Ammon's horn (tissue), 1 donor: Measurements from ENCODE around the gene SLC26A11.
"Not testable (repeated sequence)": the region's sequence is repeated elsewhere in the genome, so short reads cannot be mapped to it uniquely, and the experiment has no call there.

Experiments
- DNase-seq: peaks from one replicate; pipeline ENCODE4 v3.0.0-alpha.2; 2016; ENCODE audit warnings: low spot score

Gene SLC26A11

DNA sequence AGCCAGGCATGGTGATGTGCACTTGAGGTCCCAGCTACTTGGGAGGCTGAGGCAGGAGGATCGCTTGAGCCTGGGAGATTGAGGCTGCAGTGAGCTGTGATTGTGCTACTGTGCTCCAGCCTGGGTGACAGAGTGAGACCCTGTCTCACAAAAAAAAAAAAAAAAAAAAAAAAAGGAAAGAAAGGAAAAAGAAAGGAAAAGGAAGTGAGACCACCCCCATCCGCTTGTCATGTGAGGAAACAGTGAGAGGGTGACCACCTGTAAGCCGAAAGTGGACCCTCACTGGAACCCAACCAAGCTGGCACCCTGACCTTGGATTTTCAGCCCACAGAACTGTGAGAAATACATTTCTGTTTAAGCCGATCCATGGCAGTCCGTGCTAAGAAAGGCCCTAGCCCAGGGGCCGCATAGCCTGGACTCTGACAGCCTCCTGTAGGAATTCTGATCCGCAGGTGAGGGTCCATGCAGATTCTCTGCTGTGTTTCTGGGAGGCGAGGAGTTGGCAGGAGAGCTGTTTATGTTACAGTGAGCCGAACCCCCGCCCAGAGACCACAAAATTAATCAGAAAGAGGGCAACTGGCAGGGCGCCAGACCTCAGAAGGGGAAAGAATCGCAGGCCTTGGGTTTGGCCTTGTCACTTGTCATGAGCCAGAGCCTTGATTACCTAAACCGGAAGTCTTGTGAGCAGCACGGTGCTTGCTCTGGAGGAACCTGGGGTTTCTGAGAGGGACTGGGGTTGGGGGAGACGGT is 1.0 kb upstream of the SLC26A11 start:
- no peak for DNase-seq

GRCh38 chr17:80219763-80220053 is 519 bp upstream of the SLC26A11 start:
- no peak for DNase-seq

DNA sequence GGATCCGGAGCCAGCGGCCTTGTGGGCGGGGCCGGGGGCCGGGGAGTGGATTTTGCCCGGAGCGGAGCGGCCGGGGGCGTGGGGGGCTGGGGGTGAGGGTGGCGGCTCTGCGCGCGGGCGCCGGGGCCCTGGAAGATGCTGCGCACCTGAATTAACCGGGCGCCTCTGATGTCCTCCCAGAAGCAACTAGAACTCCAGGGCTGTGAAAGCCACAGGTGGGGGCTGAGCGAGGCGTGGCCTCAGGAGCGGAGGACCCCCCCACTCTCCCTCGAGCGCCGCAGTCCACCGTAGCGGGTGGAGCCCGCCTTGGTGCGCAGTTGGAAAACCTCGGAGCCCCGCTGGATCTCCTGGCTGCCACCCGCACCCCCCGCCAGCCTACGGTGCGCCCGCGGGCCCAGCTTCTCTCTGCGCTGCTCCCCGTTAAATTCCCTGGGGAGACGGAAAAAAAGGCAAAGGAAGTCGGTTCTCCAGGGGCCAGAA is 549 bp downstream of the SLC26A11 start:
- peak; percentile 44 for DNase-seq

DNA sequence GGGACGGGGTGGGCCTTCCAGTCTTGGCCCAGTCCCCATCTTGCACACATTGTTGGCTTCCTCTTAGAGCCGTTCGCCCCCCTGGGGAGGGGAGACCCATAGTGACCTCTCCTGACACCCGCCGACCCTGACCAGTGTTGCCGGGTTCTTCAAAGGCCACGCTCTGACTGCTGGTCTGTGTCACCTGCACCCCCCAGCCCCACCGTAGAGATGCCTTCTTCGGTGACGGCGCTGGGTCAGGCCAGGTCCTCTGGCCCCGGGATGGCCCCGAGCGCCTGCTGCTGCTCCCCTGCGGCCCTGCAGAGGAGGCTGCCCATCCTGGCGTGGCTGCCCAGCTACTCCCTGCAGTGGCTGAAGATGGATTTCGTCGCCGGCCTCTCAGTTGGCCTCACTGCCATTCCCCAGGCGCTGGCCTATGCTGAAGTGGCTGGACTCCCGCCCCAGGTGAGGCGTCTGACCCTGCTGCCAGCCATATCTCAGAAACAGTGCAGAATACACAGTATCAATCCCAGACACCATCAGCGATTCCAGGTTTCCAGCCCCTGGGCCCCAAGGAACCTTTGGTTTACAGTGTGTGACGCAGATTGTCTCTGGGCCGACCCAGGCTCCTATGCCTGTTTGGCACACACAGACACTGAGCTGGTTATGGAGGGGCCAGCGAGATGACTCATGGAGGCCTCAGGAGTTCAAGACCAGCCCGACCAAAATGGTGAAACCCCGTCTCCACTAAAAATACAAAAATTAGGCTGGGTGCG is 1.3 kb downstream of the SLC26A11 start:
- no peak for DNase-seq

DNA sequence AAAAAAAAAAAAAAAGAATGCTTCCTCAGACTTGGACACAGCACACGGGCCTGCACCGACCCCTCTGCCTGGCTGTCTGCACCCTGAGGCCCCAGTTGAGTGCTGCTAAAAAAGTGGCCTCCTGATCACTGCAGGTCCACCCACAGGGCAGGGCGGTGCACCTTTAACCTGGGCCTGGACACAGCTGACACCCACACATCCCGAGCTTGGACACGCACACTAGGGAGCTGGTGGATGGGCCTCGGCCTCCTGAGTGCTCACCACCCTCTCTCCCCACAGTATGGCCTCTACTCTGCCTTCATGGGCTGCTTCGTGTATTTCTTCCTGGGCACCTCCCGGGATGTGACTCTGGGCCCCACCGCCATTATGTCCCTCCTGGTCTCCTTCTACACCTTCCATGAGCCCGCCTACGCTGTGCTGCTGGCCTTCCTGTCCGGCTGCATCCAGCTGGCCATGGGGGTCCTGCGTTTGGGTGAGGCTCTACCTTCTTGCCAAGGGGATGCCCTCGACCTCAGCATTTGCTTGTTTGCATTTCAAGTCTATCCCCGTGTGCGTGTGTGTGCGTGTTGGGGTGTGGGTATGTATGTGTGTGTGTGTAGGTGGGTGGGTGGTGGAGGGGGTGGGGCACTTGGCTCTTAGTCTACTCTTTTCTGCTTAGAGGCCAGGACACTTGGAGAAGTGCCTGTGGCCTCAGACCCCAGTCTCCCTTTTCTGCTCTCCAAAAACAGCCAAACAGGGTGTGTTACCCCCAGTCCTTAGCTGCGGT is 2.3 kb downstream of the SLC26A11 start:
- DNase-seq: no peak

DNA sequence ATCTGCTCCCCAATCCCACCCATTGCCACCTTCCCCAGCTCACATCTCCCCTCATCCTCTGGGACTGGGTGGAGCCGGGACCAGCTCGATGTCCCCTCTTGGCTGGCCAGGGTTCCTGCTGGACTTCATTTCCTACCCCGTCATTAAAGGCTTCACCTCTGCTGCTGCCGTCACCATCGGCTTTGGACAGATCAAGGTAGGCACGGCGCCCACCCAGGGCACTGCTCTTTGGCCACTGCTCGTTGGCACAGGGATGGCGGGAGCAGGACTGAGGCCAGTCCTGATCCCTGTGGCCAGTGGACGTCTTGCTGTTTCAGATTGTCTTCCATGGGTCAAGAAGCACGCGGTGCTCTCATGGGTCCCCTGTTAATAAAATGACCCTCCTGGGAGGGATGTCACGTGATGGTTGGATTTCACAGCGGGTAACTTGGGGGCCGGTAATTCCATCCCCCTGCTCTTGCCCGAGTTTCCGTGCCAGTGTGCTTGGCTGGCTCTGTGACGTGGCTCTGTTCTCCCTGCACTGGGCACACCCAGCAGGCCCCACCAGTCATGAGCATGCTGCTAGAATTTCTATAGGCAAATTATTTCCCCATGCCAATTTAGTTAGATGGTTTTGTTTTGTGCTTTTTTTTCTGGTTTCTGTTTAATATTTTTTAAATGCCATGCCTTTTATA is 3.1 kb downstream of the SLC26A11 start:
- DNase-seq: no peak

DNA sequence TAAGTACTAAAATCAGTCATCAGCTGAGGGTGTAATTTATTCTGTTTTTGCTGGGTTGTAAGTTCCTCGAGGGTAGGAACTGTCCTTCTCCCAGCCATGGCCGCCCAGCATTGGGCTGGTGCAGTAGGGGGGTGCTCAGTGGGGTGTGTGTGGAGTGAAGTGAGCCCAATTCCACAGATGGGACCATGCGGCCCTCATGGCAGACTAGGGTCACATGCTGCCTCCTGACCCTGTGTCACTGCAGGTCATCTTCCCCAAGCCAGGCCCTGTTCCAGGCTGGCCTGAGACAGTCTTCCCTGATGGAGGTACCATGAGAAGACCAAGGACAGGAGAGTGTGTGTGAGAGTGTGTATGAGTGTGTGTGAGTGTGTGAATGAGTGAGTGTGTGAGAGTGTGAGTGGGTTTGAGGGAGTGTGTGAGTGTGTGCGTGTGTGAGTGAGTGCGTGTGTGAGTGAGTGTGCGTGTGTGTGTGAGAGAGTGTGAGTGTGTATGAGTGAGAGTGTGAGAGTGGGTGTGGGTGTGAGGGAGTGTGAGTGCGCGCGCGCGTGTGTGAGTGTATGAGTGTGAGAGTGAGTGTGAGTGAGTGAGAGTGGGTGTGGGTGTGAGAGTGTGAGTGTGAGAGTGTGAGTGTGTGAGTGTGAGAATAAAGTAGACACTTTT is 3.7 kb downstream of the SLC26A11 start:
- no peak for DNase-seq

DNA sequence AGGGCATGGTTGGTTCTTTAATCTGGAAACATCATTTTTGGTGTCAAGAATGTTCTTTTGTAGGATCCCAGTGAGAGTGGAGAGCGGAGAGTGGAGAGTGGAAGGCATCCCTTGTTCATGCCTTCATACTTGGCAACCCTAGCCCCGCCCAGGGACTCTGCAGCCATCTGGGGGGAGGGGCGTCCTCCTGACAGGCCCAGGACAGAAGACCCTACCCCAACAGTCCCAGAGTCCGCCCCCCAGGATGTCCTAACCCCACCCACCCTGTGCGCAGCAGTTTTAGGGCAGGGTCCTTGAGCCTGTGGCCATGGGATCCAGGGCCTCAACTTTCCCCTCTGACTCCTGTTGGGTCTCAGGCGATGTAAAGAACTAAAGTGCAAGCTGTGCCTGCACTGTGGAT is 4.5 kb downstream of the SLC26A11 start:
- no peak for DNase-seq

DNA sequence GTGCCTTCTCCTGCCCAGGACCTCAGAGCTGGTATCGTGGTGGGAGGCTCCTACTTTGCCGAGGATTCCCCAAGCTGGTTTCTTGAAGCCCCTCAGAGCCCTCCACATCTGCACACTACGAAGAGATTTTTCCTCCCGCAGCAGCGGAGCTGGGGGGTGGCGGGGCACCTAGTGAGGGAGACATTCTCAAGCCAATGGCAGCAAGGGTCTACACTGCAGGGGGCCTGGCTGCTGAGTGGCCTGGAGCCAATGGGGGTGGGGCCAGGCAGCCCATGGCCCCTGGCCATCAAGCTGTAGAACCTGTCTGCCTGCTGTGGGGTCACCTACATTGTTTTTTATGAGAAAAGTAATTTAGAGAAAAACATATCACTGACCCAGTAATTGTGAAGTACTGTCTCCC is 5.0 kb downstream of the SLC26A11 start:
- no peak for DNase-seq

DNA sequence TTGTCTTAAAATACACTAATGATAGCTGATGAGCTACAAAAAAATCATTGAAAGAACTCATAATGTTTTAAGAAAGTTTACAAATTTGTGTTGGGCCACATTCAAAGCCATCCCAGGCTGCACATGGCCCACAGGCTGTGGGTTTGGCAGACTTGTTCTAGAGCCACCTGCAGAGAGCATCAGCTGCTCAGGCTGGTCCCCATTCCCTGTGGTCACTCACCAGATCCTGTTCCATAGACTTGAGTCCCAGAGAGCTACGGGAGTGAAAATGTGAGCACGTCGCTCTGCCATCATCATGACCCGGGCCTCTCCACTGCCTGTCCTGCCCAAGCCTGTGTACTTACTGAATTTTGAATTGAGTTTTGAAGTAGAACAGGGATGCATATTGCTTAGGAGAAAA is 6.9 kb downstream of the SLC26A11 start:
- no peak for DNase-seq

DNA sequence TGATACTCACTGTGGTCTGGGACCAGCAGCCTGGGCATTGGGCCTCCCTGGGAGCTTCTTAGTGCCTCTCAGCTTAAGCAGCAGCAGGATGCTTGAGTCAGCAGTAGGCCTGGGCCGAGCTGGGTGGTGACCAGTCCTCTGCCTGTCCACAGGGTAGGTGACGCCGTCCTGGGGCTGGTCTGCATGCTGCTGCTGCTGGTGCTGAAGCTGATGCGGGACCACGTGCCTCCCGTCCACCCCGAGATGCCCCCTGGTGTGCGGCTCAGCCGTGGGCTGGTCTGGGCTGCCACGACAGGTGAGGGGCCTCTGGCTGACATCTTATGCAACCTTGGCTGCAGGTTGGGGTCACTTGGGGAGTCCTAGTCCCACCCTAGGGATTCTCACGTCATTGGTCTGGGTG is 7.4 kb downstream of the SLC26A11 start:
- DNase-seq: no peak

GRCh38 chr17:80228477-80228876 is 8.2 kb downstream of the SLC26A11 start:
- no peak for DNase-seq

- no peak for DNase-seq
Measured at GRCh38 chr17:80229011-80229410, 8.8 kb downstream of the SLC26A11 start.

DNA sequence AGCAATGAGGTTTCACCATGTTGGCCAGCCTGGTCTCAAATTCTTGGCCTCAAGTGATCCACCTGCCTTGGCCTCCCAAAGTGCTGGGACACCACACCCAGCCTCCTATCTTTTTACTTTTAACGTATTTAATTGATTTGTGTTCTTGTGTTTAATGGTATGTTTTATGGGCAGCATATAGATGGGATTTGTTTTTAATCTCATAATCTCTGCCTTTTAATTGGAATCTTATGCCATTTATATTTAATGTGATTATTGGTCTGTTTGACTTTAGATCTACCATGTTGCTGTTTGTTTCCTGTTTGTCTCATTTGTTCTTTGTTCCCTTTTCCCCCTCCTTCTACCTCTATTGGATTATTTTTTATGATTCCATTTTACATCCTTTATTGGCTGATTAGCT is 12.2 kb downstream of the SLC26A11 start:
- no peak for DNase-seq

GRCh38 chr17:80233202-80233601 is 13.0 kb downstream of the SLC26A11 start:
- DNase-seq: no peak

- no peak for DNase-seq
Measured at GRCh38 chr17:80236911-80237310, 16.7 kb downstream of the SLC26A11 start.

GRCh38 chr17:80237386-80237785 is 17.2 kb downstream of the SLC26A11 start:
- no peak for DNase-seq

DNA sequence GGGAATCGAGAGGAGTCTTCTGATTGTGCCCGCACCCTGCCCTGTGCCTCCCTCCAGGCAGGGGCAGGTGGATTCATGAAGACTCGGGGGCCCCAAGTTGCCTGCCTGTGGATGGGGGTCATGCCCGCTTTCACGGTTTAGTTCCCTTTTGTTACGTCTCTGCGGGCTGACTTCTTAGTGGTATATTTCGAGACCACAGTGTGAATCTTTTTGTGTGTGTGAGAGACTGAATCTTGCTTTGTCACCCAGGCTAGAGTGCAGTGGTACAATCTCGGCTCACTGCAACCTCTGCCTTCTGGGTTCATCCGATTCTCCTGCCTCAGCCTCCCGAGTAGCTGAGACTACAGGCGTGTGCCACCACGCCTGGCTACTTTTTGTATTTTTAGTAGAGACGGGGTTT is 22.3 kb downstream of the SLC26A11 start:
- DNase-seq: no peak

GRCh38 chr17:80243526-80244433 is 23.6 kb downstream of the SLC26A11 start:
- no peak for DNase-seq

DNA sequence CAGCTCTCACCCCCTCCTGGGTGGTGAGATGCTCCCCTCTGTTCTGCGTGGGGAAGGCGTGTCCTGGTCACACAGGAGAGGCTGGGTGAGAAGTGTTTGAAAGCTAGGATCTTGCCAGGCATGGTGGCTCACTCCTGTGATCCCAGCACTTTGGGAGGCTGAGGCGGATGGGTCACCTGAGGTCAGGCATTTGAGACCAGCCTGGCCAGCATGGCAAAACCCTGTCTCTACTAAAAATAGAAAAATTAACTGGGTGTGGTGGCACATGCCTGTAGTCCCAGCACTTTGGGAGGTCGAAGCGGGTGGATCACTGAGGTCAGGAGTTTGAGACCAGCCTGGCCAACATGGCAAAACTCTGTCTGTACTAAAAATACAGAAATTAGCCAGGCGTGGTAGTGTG is 24.2 kb downstream of the SLC26A11 start:
- DNase-seq: not testable (repeated sequence)
